ENCODE data around the gene MYL3.
A peak's percentile ranks its signal among the peaks of the same experiment; 100 is the strongest.

MYL3 gene

DNA sequence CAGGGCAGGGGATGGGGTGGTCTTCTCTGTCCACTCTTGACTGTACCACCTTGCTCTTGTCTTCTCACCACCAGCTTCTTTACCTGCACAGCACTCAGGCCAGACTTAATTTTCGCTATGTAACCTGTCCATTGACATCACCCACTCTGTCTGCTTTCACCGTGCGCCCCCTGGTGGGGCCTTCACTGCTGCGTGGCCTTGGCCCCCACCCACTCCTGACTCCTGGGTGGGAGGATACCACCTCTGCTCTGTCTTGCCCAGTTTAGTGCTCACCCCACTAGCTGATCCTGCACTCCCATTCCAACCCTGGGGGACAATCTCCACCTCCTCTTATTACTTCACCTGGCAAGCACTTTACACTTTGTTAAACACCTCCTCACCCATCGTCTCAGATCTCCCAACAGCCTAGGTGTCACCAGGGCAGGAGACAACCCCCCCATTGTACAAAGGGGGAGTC lies 32.0 kb upstream of the MYL3 start:
- H3K27ac ChIP-seq, result no peak overlapping the region
- no peak for TF ChIP-seq ZFX (IDR thresholded peaks at IDR 0.05; ENCODE audit: borderline replicate concordance)
- TF ChIP-seq, protein P1, sequence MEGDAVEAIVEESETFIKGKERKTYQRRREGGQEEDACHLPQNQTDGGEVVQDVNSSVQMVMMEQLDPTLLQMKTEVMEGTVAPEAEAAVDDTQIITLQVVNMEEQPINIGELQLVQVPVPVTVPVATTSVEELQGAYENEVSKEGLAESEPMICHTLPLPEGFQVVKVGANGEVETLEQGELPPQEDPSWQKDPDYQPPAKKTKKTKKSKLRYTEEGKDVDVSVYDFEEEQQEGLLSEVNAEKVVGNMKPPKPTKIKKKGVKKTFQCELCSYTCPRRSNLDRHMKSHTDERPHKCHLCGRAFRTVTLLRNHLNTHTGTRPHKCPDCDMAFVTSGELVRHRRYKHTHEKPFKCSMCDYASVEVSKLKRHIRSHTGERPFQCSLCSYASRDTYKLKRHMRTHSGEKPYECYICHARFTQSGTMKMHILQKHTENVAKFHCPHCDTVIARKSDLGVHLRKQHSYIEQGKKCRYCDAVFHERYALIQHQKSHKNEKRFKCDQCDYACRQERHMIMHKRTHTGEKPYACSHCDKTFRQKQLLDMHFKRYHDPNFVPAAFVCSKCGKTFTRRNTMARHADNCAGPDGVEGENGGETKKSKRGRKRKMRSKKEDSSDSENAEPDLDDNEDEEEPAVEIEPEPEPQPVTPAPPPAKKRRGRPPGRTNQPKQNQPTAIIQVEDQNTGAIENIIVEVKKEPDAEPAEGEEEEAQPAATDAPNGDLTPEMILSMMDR (IDR thresholded peaks at IDR 0.05), result peak; percentile 91

DNA sequence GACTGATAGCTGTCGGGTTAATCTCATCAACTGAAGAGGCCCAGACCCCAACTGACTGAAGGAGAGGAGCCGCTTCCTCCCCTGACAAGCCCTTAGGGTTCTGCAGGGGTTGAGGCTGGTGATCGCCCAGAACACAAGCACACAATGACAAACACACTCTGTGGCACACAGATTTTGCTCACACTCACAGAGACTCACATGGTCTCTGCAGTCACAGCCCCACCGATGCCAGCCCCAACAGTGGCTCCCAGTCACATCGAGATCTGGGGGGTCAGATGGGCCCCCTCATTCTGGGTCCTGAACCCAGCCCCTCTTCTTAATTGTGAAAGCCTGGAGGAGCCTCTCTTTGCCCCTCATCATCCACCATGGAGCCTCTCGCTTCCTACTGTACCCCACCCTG lies 31.0 kb upstream of the MYL3 start:
- TF ChIP-seq ZFX (IDR thresholded peaks at IDR 0.05; ENCODE audit: borderline replicate concordance), result no peak
- TF ChIP-seq, protein P1 (IDR thresholded peaks at IDR 0.05), result no peak
- no peak overlapping the region for H3K27ac ChIP-seq

DNA sequence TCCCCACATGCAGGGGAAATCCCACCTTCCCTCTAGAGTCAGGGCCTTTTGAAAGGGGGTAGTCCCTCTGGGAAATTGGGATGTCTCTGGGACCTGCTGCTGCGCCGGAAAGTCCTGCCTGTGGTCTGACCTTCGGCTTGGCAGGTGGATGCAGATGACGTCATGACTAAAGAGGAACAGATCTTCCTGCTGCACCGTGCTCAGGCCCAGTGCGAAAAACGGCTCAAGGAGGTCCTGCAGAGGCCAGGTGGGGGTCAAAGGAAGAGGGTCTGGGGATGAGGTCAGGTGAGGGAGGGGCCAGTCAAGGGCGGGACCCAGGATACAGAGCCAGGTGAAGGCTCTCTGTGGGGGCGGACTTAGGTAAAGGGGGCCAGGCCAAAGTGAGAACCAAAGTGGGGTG lies 30.5 kb upstream of the MYL3 start:
- no peak for TF ChIP-seq ZFX (IDR thresholded peaks at IDR 0.05; ENCODE audit: borderline replicate concordance)
- TF ChIP-seq, protein P1 (IDR thresholded peaks at IDR 0.05), result no peak
- H3K27ac ChIP-seq, result no peak overlapping the region

DNA sequence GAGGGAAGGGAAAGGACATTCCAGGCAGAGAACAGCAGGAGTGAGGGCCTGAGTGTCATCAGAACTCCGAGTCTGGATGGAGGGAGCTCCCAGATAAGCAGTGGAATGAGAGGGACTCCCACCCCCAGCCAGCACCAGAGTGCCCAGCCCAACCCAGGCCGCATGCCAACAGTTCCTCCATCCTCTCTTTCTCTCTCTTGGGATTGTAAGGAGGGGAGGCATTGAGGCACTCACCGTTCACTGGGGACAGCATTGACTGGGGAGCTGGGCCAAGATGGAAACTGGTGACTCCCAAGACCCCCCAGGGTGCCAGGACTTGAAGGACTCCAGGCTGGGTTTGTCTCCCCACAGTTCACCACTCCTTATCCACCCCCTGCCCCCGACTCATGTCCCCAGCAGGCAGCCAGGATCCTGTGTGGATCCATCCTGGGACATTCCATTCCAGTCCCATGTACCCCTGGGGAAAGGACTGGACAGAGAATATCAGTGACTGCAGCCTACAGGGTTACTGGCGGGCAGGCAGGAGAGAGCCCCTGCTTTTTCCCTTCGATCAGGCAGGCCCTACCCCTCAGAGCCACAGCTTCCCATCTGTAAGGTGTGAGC lies 30.0 kb upstream of the MYL3 start:
- no peak for TF ChIP-seq ZFX (IDR thresholded peaks at IDR 0.05; ENCODE audit: borderline replicate concordance)
- TF ChIP-seq, protein P1 (IDR thresholded peaks at IDR 0.05), result no peak
- H3K27ac ChIP-seq, result no peak overlapping the region

DNA sequence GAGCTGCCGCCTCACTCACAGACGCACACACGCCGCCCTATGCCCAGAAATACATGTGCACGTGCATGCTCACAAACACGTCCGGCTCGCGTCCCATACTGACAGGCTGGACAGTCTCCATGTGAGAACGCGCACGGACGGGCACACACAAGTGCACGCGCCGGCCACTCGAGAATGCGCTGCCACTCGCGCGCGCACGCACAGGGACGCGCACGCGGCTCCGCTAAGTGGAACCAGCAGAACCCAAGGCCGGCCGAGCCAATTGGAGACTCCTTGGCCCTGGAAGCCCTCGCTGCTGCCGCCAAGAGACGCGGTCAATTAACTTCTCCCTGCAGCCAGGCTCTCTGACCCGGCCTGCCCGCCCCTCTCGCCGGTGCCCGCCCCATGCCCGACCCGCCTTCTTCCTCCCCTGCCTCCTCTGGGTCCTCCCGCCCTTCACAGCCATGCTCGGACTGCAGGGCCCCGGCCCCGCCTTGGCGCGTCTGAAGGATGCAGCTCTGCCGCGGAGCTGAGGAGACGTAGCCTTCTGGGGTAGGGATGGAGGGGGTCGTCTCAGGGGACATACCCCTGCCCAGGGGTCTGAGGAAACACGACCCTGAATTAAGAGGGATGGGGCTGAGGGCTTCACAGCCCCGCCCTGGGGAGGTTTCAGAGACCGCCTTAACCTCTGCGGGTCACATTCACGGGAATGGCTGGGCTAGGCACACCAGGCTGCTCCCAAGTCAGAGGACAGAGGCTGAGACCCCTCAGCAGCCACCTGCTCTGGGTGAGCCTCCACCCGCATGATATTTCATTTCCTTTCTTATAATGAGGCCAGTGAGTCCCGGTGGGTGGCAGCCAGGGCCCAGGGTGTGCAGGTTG lies 29.3 kb upstream of the MYL3 start:
- no peak for TF ChIP-seq ZFX (IDR thresholded peaks at IDR 0.05; ENCODE audit: borderline replicate concordance)
- TF ChIP-seq, protein P1 (IDR thresholded peaks at IDR 0.05), result peak; percentile 54
- peak overlapping the region; percentile 75 for H3K27ac ChIP-seq

DNA sequence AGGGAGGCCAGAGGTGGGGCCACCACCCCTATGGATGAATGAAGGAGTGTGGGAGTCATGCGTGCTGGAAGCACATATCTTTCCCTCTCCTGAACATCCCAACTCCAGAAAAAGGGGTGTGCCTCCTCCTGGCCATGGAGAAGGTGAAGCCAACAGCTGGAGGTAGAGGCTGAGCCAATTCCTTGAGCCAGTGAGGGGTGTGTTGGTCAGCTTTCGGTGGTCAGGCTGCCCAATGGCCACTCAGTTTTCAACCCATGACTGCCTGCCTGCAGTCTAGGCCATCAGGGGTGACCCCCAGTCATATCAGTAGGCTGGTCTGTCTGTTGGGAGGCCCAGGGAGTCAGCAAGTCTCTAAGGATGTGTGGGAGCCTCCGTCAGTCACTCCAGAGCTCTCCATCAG lies 27.9 kb upstream of the MYL3 start:
- no peak overlapping the region for H3K27ac ChIP-seq
- TF ChIP-seq ZFX (IDR thresholded peaks at IDR 0.05; ENCODE audit: borderline replicate concordance), result no peak
- TF ChIP-seq, protein P1 (IDR thresholded peaks at IDR 0.05), result no peak

DNA sequence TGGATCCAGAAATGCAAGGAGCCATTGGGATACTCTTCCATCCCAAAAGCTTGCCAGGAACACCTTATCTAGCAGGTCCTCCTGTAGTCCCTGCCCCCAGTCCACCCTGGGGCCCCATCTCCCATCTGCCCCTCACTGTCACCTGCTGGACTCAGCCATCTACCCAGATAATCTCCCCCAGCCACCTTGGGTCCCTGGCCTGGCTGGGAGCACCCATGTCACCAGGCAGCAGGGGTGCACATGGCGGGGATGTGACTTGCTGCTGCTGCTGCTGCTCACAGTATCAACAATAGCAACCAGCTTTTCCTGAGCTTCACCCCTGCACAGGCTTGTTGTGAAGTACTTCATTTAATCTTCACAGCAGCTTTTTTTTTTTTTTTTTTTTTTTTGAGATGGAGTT lies 26.9 kb upstream of the MYL3 start:
- no peak overlapping the region for H3K27ac ChIP-seq
- TF ChIP-seq, protein P1 (IDR thresholded peaks at IDR 0.05), result no peak
- TF ChIP-seq ZFX (IDR thresholded peaks at IDR 0.05; ENCODE audit: borderline replicate concordance), result no peak

All from 22Rv1 (cell line).